Measurements from ENCODE around the gene SYP.

The SYP gene

DNA sequence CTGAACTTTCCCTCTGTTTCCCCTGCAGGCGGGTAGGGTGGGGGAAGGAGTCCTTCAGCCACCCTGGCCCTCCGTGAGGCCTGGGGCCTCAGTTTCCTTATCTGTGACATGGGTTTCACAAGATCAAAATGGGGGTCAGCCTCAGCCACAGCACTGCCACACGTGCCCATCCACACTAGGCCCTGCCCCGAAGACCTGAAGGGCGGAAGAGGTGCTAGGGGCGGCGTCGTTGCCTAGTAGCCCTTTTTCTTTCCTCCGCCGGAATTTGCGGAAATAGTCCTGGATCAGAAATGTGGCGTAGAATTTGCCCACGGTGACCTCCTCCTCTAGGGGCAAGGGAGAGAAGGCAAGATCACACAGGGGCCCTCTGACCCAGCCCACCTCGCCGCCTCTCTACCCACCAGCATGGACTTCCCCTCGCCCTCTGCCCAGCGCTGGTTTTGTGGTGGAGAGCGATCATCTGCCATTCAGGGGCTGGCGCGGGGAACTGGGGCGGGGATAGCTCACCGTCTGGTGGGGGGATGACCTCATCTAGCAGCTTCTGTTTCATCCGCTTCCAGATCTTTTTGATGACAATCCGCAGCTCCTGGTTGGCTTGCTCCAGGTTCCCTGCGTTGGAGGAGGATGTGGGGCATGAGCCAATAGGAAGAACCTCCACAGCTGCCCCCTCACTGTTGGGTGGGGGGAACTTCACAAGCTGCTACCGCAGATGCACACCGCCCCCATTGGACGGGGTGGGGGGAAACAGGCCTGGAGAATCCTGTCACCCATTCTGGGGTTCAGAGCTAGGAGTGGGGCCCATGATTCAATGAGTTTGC lies 9.7 kb upstream of the SYP start:
- H2AFZ ChIP-seq (ENCODE audit: low read depth), result no peak overlapping the region
- no peak overlapping the region for H3K4me2 ChIP-seq
- no peaks in the 10 kb centered on the region for H4K20me1 ChIP-seq (ENCODE audit: insufficient read depth)
- no peaks in the 10 kb centered on the region for H3K27me3 ChIP-seq (ENCODE audit: insufficient read depth, low read depth)
- no peaks in the 10 kb centered on the region for H3K4me1 ChIP-seq (ENCODE audit: low read depth, poor library complexity, severe bottlenecking)
- TF ChIP-seq, protein P1, sequence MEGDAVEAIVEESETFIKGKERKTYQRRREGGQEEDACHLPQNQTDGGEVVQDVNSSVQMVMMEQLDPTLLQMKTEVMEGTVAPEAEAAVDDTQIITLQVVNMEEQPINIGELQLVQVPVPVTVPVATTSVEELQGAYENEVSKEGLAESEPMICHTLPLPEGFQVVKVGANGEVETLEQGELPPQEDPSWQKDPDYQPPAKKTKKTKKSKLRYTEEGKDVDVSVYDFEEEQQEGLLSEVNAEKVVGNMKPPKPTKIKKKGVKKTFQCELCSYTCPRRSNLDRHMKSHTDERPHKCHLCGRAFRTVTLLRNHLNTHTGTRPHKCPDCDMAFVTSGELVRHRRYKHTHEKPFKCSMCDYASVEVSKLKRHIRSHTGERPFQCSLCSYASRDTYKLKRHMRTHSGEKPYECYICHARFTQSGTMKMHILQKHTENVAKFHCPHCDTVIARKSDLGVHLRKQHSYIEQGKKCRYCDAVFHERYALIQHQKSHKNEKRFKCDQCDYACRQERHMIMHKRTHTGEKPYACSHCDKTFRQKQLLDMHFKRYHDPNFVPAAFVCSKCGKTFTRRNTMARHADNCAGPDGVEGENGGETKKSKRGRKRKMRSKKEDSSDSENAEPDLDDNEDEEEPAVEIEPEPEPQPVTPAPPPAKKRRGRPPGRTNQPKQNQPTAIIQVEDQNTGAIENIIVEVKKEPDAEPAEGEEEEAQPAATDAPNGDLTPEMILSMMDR (conservative IDR thresholded peaks at IDR 0.05; ENCODE audit: low read depth, low read length), result no peak
- H3K9ac ChIP-seq, result no peak overlapping the region
- H3K4me3 ChIP-seq (IDR thresholded peaks at IDR 0.05; ENCODE audit: insufficient read depth, low read depth, low read length), result no peak overlapping the region
- no peaks in the 10 kb centered on the region for H3K79me2 ChIP-seq (ENCODE audit: insufficient read depth, low read depth)
- no peak overlapping the region for H3K27ac ChIP-seq
- no peaks in the 10 kb centered on the region for H3K36me3 ChIP-seq (ENCODE audit: insufficient read depth)

- no peaks in the 10 kb centered on the region for H3K4me1 ChIP-seq (ENCODE audit: low read depth, poor library complexity, severe bottlenecking)
- H4K20me1 ChIP-seq (ENCODE audit: insufficient read depth), result no peaks in the 10 kb centered on the region
- TF ChIP-seq, protein P1 (conservative IDR thresholded peaks at IDR 0.05; ENCODE audit: low read depth, low read length), result no peak
- H3K9ac ChIP-seq, result no peak overlapping the region
- H3K36me3 ChIP-seq (ENCODE audit: insufficient read depth), result no peaks in the 10 kb centered on the region
- no peaks in the 10 kb centered on the region for H3K79me2 ChIP-seq (ENCODE audit: insufficient read depth, low read depth)
- no peak overlapping the region for H3K4me3 ChIP-seq (IDR thresholded peaks at IDR 0.05; ENCODE audit: insufficient read depth, low read depth, low read length)
- no peaks in the 10 kb centered on the region for H3K27me3 ChIP-seq (ENCODE audit: insufficient read depth, low read depth)
- H2AFZ ChIP-seq (ENCODE audit: low read depth), result no peak overlapping the region
- H3K4me2 ChIP-seq, result no peak overlapping the region
- no peak overlapping the region for H3K27ac ChIP-seq
Observed at GRCh38 chrX:49208399-49208798, 8.4 kb upstream of the SYP start.

DNA sequence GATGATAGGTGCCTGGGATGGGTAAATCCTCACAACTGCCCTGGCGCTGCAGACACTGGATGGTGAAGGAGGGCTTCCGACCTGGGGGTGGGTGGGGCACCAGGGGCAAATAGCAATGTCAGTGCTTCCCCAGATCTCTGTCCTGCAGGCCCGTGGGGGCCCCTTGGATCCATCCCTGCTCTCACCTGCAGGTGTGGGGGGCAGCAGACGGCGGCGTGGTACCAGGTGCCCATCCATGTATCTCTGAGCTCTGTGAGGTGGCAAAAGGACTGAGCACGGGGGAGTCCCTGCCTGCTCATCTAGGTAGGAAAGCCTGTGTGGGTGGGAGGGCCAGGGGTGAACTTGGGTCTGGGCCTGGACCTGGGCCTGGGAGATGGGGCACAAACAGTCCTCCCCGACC lies 6.5 kb upstream of the SYP start:
- no peaks in the 10 kb centered on the region for H3K4me1 ChIP-seq (ENCODE audit: low read depth, poor library complexity, severe bottlenecking)
- no peak overlapping the region for H3K4me3 ChIP-seq (IDR thresholded peaks at IDR 0.05; ENCODE audit: insufficient read depth, low read depth, low read length)
- no peak overlapping the region for H3K9ac ChIP-seq
- H3K27me3 ChIP-seq (ENCODE audit: insufficient read depth, low read depth), result no peaks in the 10 kb centered on the region
- H2AFZ ChIP-seq (ENCODE audit: low read depth), result no peak overlapping the region
- H3K27ac ChIP-seq, result no peak overlapping the region
- no peaks in the 10 kb centered on the region for H3K36me3 ChIP-seq (ENCODE audit: insufficient read depth)
- H3K4me2 ChIP-seq, result no peak overlapping the region
- H3K79me2 ChIP-seq (ENCODE audit: insufficient read depth, low read depth), result no peaks in the 10 kb centered on the region
- no peaks in the 10 kb centered on the region for H4K20me1 ChIP-seq (ENCODE audit: insufficient read depth)
- TF ChIP-seq, protein P1 (conservative IDR thresholded peaks at IDR 0.05; ENCODE audit: low read depth, low read length), result no peak

- Histone ChIP-seq H3K4me3 (IDR thresholded peaks at IDR 0.05; ENCODE audit: insufficient read depth, low read depth, low read length) (no peak overlapping the region), H3K9ac (no peak overlapping the region), H3K27ac (no peak overlapping the region), H2AFZ (ENCODE audit: low read depth) (no peak overlapping the region), H3K27me3 (ENCODE audit: insufficient read depth, low read depth) (no peaks in the 10 kb centered on the region), H3K36me3 (ENCODE audit: insufficient read depth) (no peaks in the 10 kb centered on the region), H3K4me1 (ENCODE audit: low read depth, poor library complexity, severe bottlenecking) (no peaks in the 10 kb centered on the region), H3K4me2 (no peak overlapping the region), H4K20me1 (ENCODE audit: insufficient read depth) (no peaks in the 10 kb centered on the region), H3K79me2 (ENCODE audit: insufficient read depth, low read depth) (no peaks in the 10 kb centered on the region)
- TF ChIP-seq, protein P1 (conservative IDR thresholded peaks at IDR 0.05; ENCODE audit: low read depth, low read length), result no peak
Observed at GRCh38 chrX:49205443-49205842, 5.5 kb upstream of the SYP start.
